Sigmoid colon (tissue), 7 donors: ENCODE results near the gene NDUFC1. TPM values are rescaled to one million over a fixed set of nuclear protein-coding genes. Genes with fewer than 3 reads are reported as not detected.
"Not testable (repeated sequence)": the region's sequence is repeated elsewhere in the genome, so short reads cannot be mapped to it uniquely, and the experiment has no call there.

Source experiments
- DNase-seq: peaks from one replicate; pipeline ENCODE4 v3.0.0-alpha.2; 2019
- H3K27ac ChIP-seq, 4 donors: fragments of 200-600 bp; sonication (generic); one replicate each; pipeline ENCODE4 v1.5.1; 2016 to 2019; ENCODE audit warnings: mild to moderate bottlenecking in 1 of 4
- H3K27me3 ChIP-seq, 3 donors: fragments of 200-600 bp; sonication (generic); one replicate each; pipeline ENCODE4 v1.5.1; 2019; ENCODE audit warnings: mild to moderate bottlenecking in 1 of 3
- H3K36me3 ChIP-seq, 4 donors: fragments of 200-600 bp; sonication (generic); one replicate each; pipeline ENCODE4 v1.5.1; 2016 to 2019
- H3K4me1 ChIP-seq, 4 donors: fragments of 200-600 bp; sonication (generic); one replicate each; pipeline ENCODE4 v1.5.1; 2017 to 2019
- H3K4me3 ChIP-seq, 4 donors: fragments of 200-600 bp; sonication (generic); one replicate each; pipeline ENCODE4 v1.5.1; 2017 to 2019; ENCODE audit warnings: mild to moderate bottlenecking in 2 of 4, moderate library complexity in 1 of 4
- H3K9me3 ChIP-seq, 4 donors: fragments of 200-600 bp in 3 of 4; sonication (generic) in 3 of 4; one replicate each; pipeline versions ENCODE4 v1.5.1 to v1.6.1; 2013 to 2019
- EP300 ChIP-seq, 4 donors: sonication (generic); formaldehyde crosslinking; IDR thresholded peaks; one replicate each; pipeline ENCODE4 v1.6.1; 2017; ENCODE audit warnings: antibody characterized with exemption in 4 of 4
- POLR2A ChIP-seq, 2 donors: fragments of 450-650 bp; IDR thresholded peaks; one replicate each; pipeline ENCODE4 v1.6.1; 2016; ENCODE audit warnings: antibody characterized with exemption in 2 of 2, mild to moderate bottlenecking in 2 of 2, moderate library complexity in 2 of 2
- POLR2AphosphoS5 ChIP-seq, 4 donors: sonication (generic); formaldehyde crosslinking; IDR thresholded peaks; one replicate each; pipeline ENCODE4 v1.6.1; 2017; ENCODE audit warnings: antibody characterized with exemption in 4 of 4
- WGBS, 2 donors: extraction: QIAGEN DNeasy Blood & Tissue Kit; methylation state at CpG; one replicate each; pipeline ENCODE4 v1.1.7; 2013; 5-methylcytosine and 5-hydroxymethylcytosine counted together
- intact Hi-C: fragments of 100-400 bp; cut with DNase I; formaldehyde crosslinking; loops from one replicate; pipeline ENCODE4 v1.15.1; 2023
- polyA plus RNA-seq, 3 donors: library from polyadenylated mRNA; stranded (reverse); fragments of 200-250 nt; gene quantifications; one replicate each; pipeline ENCODE4 v1.2.3, GENCODE V29; 2013
- total RNA-seq, 4 donors: library from RNA; depleted of rRNA; stranded (reverse); fragments of >200 nt; gene quantifications; one replicate each; pipeline ENCODE4 v1.1.0, GENCODE V29; 2016
- TF ChIP-seq, protein P1 (sequence below), 4 experiments: fragments of 450-650 bp in 3 of 4; fragments of 200-600 bp in 1 of 4; IDR thresholded peaks; one replicate each; pipeline ENCODE4 v1.5.1; 2016 to 2019; ENCODE audit warnings: antibody characterized with exemption in 4 of 4, mild to moderate bottlenecking in 3 of 4, moderate library complexity in 2 of 4
- donor health status: healthy with polysubstance abuse.
- donor health status: Bipolar disorder and iron deficiency.
- donor health status: healthy.

Gene NDUFC1
- total and polyA plus RNA-seq, 7 donors, result 17.4 to 216 (median 45.4) TPM

DNA sequence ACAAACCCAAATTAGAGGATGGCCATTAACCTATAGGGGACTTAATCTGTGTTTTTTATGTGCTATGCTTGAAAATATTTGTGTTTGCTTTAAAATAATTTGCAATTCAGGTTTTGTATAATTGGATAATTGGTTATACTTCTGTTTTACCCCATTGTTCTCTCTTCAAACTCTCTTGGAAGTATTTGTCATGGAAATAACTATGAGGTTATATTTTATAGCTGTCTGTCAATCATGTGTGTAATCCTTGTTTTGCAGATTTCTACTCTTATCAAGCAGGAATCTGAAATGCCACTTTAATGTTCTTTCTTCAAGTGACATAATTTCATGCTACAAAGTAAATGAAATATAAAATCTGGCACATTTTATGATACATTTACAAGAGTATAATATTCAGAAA lies 15.4 kb upstream of the NDUFC1 start:
- no peak for TF ChIP-seq POLR2A (IDR thresholded peaks at IDR 0.05)
- TF ChIP-seq, protein P1, sequence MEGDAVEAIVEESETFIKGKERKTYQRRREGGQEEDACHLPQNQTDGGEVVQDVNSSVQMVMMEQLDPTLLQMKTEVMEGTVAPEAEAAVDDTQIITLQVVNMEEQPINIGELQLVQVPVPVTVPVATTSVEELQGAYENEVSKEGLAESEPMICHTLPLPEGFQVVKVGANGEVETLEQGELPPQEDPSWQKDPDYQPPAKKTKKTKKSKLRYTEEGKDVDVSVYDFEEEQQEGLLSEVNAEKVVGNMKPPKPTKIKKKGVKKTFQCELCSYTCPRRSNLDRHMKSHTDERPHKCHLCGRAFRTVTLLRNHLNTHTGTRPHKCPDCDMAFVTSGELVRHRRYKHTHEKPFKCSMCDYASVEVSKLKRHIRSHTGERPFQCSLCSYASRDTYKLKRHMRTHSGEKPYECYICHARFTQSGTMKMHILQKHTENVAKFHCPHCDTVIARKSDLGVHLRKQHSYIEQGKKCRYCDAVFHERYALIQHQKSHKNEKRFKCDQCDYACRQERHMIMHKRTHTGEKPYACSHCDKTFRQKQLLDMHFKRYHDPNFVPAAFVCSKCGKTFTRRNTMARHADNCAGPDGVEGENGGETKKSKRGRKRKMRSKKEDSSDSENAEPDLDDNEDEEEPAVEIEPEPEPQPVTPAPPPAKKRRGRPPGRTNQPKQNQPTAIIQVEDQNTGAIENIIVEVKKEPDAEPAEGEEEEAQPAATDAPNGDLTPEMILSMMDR (IDR thresholded peaks at IDR 0.05), result no peak
- no peak for TF ChIP-seq POLR2AphosphoS5 (IDR thresholded peaks at IDR 0.05)
- TF ChIP-seq EP300 (IDR thresholded peaks at IDR 0.05), result no peak
- Histone ChIP-seq H3K36me3 (no peaks in the 10 kb centered on the region), H3K4me1 (peaks cover 0 to 37% (median 20%) of the 10 kb centered on the region in 4 donors), H3K27me3 (no peaks in the 10 kb centered on the region), H3K27ac (no peak overlapping the region), H3K4me3 (no peak overlapping the region), H3K9me3 (no peaks in the 10 kb centered on the region)
- intact Hi-C loops, result no loop called here
- no peak for DNase-seq

DNA sequence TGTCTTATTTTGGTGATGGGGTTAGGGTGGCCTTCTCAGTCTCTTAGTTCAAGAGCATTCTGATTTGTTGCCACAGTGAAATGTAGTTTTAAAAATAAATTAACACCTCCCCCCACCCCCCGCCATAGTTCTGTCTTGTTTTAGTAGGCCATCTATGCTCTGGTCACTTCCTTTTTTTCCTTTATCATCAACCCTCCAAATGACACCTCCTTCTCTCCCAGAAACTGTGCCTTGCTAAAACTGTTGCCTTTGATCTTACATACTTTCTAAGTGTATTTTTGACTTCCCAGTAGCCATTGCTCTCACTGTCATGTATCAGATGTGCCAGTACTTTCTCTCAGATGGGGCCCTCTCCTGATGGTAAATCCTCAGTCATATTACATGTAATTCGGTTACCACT lies 14.5 kb upstream of the NDUFC1 start:
- Histone ChIP-seq H3K4me3 (no peak overlapping the region), H3K9me3 (no peaks in the 10 kb centered on the region), H3K27me3 (no peaks in the 10 kb centered on the region), H3K4me1 (peaks cover 0 to 46% (median 26%) of the 10 kb centered on the region in 4 donors), H3K27ac (no peak overlapping the region), H3K36me3 (no peaks in the 10 kb centered on the region)
- no peak for DNase-seq
- intact Hi-C loops, result no loop called here
- 89 to 96% methylated on average over 2 of the region's 2 CpGs for WGBS, 2 donors
- TF ChIP-seq POLR2A (IDR thresholded peaks at IDR 0.05) (no peak), EP300 (IDR thresholded peaks at IDR 0.05) (no peak), POLR2AphosphoS5 (IDR thresholded peaks at IDR 0.05) (no peak)
- TF ChIP-seq, protein P1 (IDR thresholded peaks at IDR 0.05), result no peak

DNA sequence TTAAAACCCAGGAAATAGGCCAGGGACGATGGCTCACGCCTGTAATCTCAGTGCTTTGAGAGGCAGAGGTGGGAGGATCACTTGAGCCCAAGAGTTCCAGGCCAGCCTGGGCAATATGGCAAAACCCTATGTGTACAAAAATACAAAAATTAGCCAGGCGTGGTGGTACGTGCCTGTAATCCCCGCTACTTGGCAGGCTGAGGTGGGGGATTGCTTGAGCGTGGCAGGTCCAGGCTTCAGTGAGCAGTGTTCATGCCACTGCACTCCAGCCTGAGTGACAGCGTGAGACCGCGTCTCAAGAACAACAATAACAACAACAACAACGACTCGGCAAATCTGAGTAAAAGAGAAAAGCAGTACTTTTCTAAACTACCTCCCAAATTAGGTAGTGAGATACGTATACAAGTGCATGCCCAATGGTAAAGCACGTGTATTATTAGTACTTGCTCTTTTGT lies 13.0 kb upstream of the NDUFC1 start:
- Histone ChIP-seq H3K36me3 (no peaks in the 10 kb centered on the region), H3K27ac (peak overlapping the region in 1 of 4 donors; percentile 6), H3K27me3 (no peaks in the 10 kb centered on the region), H3K9me3 (no peaks in the 10 kb centered on the region), H3K4me1 (peaks cover 0 to 52% (median 32%) of the 10 kb centered on the region in 4 donors), H3K4me3 (no peak overlapping the region)
- no peak for DNase-seq
- intact Hi-C loops, result no loop called here
- 80 to 90% methylated on average over 13 of the region's 13 CpGs for WGBS, 2 donors
- TF ChIP-seq, protein P1 (IDR thresholded peaks at IDR 0.05), result no peak
- TF ChIP-seq POLR2A (IDR thresholded peaks at IDR 0.05), result no peak

DNA sequence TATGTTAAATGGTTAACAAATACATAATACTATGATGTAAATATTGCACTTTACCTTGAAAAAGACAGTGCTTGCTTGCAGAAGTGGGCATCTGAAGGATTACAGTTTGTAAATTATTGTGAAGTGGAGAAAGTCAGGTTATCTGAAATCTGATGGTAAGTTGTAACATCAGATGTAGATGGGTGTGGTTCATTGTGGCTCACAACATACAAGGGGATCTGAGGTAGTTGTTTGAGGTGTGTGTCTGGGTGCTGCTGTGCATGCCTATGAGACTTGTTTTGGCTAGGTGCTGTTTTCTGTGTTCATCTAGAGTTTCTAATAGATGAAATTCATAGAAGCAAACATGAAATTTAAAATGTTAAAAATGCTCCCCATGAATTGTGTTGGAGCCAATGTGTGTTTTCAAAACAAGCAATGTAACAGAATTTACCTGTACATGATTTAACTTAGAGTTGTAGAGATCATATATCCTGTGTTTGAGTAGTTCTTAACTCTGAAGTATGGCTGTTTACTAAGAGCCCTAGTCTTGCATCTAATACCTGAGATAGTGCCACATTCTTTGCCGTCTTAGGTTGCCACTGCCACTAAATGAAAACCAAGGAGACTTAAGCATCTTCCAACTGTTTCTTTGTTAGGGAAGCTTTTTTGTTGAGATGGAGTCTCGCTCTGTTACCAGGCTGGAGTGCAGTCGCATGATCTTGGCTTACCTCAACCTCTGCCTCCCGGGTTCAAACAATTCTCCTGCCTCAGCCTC lies 11.9 kb upstream of the NDUFC1 start:
- 93 to 95% methylated on average over 4 of the region's 4 CpGs for WGBS, 2 donors
- H3K27ac ChIP-seq, result no peak overlapping the region
- H3K4me1 ChIP-seq, result peaks cover 0 to 52% (median 32%) of the 10 kb centered on the region in 4 donors
- no peaks in the 10 kb centered on the region for H3K36me3 ChIP-seq
- H3K4me3 ChIP-seq, result no peak overlapping the region
- DNase-seq, result no peak
- H3K9me3 ChIP-seq, result no peaks in the 10 kb centered on the region
- no peak for TF ChIP-seq EP300 (IDR thresholded peaks at IDR 0.05)
- TF ChIP-seq, protein P1 (IDR thresholded peaks at IDR 0.05), result no peak
- no peak for TF ChIP-seq POLR2A (IDR thresholded peaks at IDR 0.05)
- TF ChIP-seq POLR2AphosphoS5 (IDR thresholded peaks at IDR 0.05), result no peak
- intact Hi-C loops, result no loop called here
- no peaks in the 10 kb centered on the region for H3K27me3 ChIP-seq

DNA sequence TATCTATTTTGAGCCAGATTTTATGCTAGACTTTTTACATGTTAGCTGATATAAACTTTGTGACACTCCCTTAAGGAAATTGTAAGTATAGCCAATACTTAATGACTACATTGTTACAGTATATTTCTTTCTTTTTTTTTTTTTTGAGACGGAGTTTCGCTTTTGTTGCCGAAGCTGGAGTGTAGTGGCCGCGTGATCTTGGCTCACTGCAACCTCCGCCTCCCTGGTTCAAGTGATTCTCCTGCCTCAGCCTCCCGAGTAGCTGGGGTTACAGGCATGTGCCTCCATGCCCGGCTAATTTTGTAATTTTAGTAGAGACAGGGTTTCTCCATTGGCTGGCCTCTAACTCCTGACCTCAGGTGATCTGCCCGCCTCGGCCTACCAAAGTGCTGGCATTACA lies 11.1 kb upstream of the NDUFC1 start:
- H3K9me3 ChIP-seq, intact Hi-C loops, H3K4me3 ChIP-seq, H3K27me3 ChIP-seq, H3K36me3 ChIP-seq, DNase-seq: not testable (repeated sequence)
- Histone ChIP-seq H3K27ac (peak overlapping the region in 1 of 4 donors; percentile 20), H3K4me1 (peaks cover 0 to 52% (median 32%) of the 10 kb centered on the region in 4 donors)
- WGBS, 2 donors, result 67 to 83% methylated on average over 10 of the region's 10 CpGs
